Neural cell (in vitro differentiated cells): ENCODE data around the gene CD300LG. TPM values are rescaled to one million over a fixed set of nuclear protein-coding genes. Genes with fewer than 3 reads are reported as not detected.

Experiments used
- H2AFZ ChIP-seq: fragments of 200-600, 300-800 bp; sonication (generic), shearing (Covaris generic); 2 replicates; pipeline ENCODE4 v1.6.0; 2014; ENCODE audit warnings: low read depth, mild to moderate bottlenecking, antibody characterized with exemption, low read length, moderate library complexity
- H3F3A ChIP-seq: fragments of 200-600 bp; shearing (Covaris generic); 2 replicates; pipeline ENCODE4 v1.6.1; 2016; ENCODE audit warnings: mild to moderate bottlenecking, moderate library complexity, mixed read lengths, antibody characterized with exemption, low read length; ENCODE audit not compliant: insufficient read depth, poor library complexity, severe bottlenecking
- H3K27ac ChIP-seq: fragments of 200-600, 300-800 bp; sonication (generic), shearing (Covaris generic); 2 replicates; pipeline ENCODE4 v1.5.1; 2014; ENCODE audit warnings: mild to moderate bottlenecking, low read length, moderate library complexity
- H3K27me3 ChIP-seq: fragments of 300-800, 200-600 bp; sonication (generic), shearing (Covaris generic); 2 replicates; pipeline ENCODE4 v1.6.0; 2014; ENCODE audit warnings: mild to moderate bottlenecking, low read depth, low read length, moderate library complexity; ENCODE audit not compliant: insufficient read depth
- H3K36me3 ChIP-seq: fragments of 300-800, 200-600 bp; sonication (generic), shearing (Covaris generic); 2 replicates; pipeline ENCODE4 v1.5.1; 2014; ENCODE audit warnings: mild to moderate bottlenecking, antibody characterized with exemption, low read length, moderate library complexity; ENCODE audit not compliant: insufficient read depth
- H3K4me2 ChIP-seq: fragments of 300-800, 200-600 bp; sonication (generic), shearing (Covaris generic); 2 replicates; pipeline ENCODE4 v1.6.0; 2014; ENCODE audit warnings: mild to moderate bottlenecking, low read length
- H3K4me3 ChIP-seq: fragments of 300-800, 200-600 bp; sonication (generic), shearing (Covaris generic); 2 replicates; pipeline ENCODE4 v1.5.1; 2014; ENCODE audit warnings: mild to moderate bottlenecking, low read length, moderate library complexity
- H3K79me2 ChIP-seq: fragments of 200-600 bp; shearing (Covaris generic); replicated peaks from 2 replicates; pipeline ENCODE4 v1.6.0; 2014; ENCODE audit warnings: mild to moderate bottlenecking, low read length, moderate library complexity; ENCODE audit not compliant: insufficient read depth
- H3K9ac ChIP-seq: fragments of 300-800, 200-600 bp; sonication (generic), shearing (Covaris generic); 2 replicates; pipeline ENCODE4 v1.6.1; 2016; ENCODE audit warnings: mild to moderate bottlenecking, low read length, mixed read lengths
- H3K9me2 ChIP-seq: fragments of 200-600 bp; shearing (Covaris generic); 2 replicates; pipeline ENCODE4 v1.6.1; 2016; ENCODE audit warnings: mild to moderate bottlenecking, low read length, mixed read lengths; ENCODE audit not compliant: insufficient read depth
- H3K9me3 ChIP-seq: fragments of 200-600, 300-800 bp; sonication (generic), shearing (Covaris generic); 2 replicates; pipeline ENCODE4 v1.6.1; 2016; ENCODE audit warnings: mild to moderate bottlenecking, mixed run types, low read length, moderate library complexity, mixed read lengths
- H4K20me1 ChIP-seq: fragments of 200-600 bp; shearing (Covaris generic); 2 replicates; pipeline ENCODE4 v1.6.1; 2016; ENCODE audit warnings: mild to moderate bottlenecking, mixed run types; ENCODE audit not compliant: insufficient read depth
- CTCF ChIP-seq: fragments of 450-650 bp; IDR thresholded peaks from 2 replicates; pipeline ENCODE4 v1.5.1; 2014; ENCODE audit warnings: antibody characterized with exemption, mild to moderate bottlenecking, moderate library complexity; ENCODE audit not compliant: poor library complexity, severe bottlenecking
- EP300 ChIP-seq: fragments of 450-650 bp; conservative IDR thresholded peaks from 2 replicates; pipeline ENCODE4 v1.6.1; 2014; ENCODE audit warnings: antibody characterized with exemption, mild to moderate bottlenecking, moderate library complexity; ENCODE audit not compliant: poor library complexity, severe bottlenecking
- EZH2 ChIP-seq: fragments of 200-600, 300-800 bp; shearing (Covaris generic), sonication (generic); IDR thresholded peaks from 2 replicates; pipeline ENCODE4 v1.6.1; 2014; ENCODE audit warnings: antibody characterized with exemption, low read length, borderline replicate concordance, mild to moderate bottlenecking; ENCODE audit not compliant: insufficient read depth, poor library complexity, severe bottlenecking
- MXI1 ChIP-seq: fragments of 450-650 bp; conservative IDR thresholded peaks from 2 replicates; pipeline ENCODE4 v1.6.1; 2014; ENCODE audit warnings: antibody characterized with exemption, mild to moderate bottlenecking; ENCODE audit not compliant: poor library complexity, severe bottlenecking
- POLR2AphosphoS5 ChIP-seq: IDR thresholded peaks from 2 replicates; pipeline ENCODE4 v1.6.1; 2012
- RAD21 ChIP-seq: fragments of 450-650 bp; conservative IDR thresholded peaks from 2 replicates; pipeline ENCODE4 v1.6.1; 2014; ENCODE audit warnings: antibody characterized with exemption, mild to moderate bottlenecking, moderate library complexity
- REST ChIP-seq: IDR thresholded peaks from 2 replicates; pipeline ENCODE4 v1.6.1; 2012; ENCODE audit warnings: borderline replicate concordance
- SMC3 ChIP-seq: fragments of 450-650 bp; conservative IDR thresholded peaks from 2 replicates; pipeline ENCODE4 v1.6.1; 2014; ENCODE audit warnings: antibody characterized with exemption, mild to moderate bottlenecking, moderate library complexity; ENCODE audit not compliant: poor library complexity
- TAF1 ChIP-seq: IDR thresholded peaks from 2 replicates; pipeline ENCODE4 v1.6.1; 2012; ENCODE audit warnings: low read depth
- polyA plus RNA-seq: library from polyadenylated mRNA; depleted of rRNA; stranded (reverse); fragments of >200 nt; gene quantifications from 2 replicates; pipeline ENCODE4 v1.2.3, GENCODE V29; 2014

The CD300LG gene
- polyA plus RNA-seq, 1 donor from 2014 or later: not detected

- no peak overlapping the region for H3K27ac ChIP-seq
- H3F3A ChIP-seq: no peaks in the 10 kb centered on the region
- H3K9me3 ChIP-seq: no peaks in the 10 kb centered on the region
- no peak overlapping the region for H2AFZ ChIP-seq
- H3K4me2 ChIP-seq: no peak overlapping the region
- H4K20me1 ChIP-seq: no peaks in the 10 kb centered on the region
- H3K27me3 ChIP-seq: no peaks in the 10 kb centered on the region
- no peaks in the 10 kb centered on the region for H3K36me3 ChIP-seq
- TF ChIP-seq EP300: no peak
- TF ChIP-seq POLR2AphosphoS5: no peak
- no peak for TF ChIP-seq REST
- H3K9ac ChIP-seq: no peak overlapping the region
- H3K79me2 ChIP-seq: peaks cover 10% of the 10 kb centered on the region
- H3K9me2 ChIP-seq: no peaks in the 10 kb centered on the region
- H3K4me3 ChIP-seq: no peak overlapping the region
Observed at GRCh38 chr17:43909537-43910231, 62.7 kb downstream of the CD300LG start.

- H3K9me2 ChIP-seq: no peaks in the 10 kb centered on the region
- TF ChIP-seq SMC3: no peak
- TF ChIP-seq REST: no peak
- no peak for TF ChIP-seq EP300
- no peak for TF ChIP-seq RAD21
- TF ChIP-seq POLR2AphosphoS5: no peak
- TF ChIP-seq EZH2: no peak
- TF ChIP-seq CTCF: no peak
- no peak for TF ChIP-seq MXI1
- TF ChIP-seq TAF1: no peak
- H3K4me2 ChIP-seq: no peak overlapping the region
- no peaks in the 10 kb centered on the region for H3F3A ChIP-seq
- H3K27ac ChIP-seq: no peak overlapping the region
- H3K79me2 ChIP-seq: no peaks in the 10 kb centered on the region
- H3K9me3 ChIP-seq: no peaks in the 10 kb centered on the region
- no peak overlapping the region for H2AFZ ChIP-seq
- H3K27me3 ChIP-seq: no peaks in the 10 kb centered on the region
- H3K36me3 ChIP-seq: no peaks in the 10 kb centered on the region
- no peak overlapping the region for H3K9ac ChIP-seq
- no peak overlapping the region for H3K4me3 ChIP-seq
- no peaks in the 10 kb centered on the region for H4K20me1 ChIP-seq
Observed at GRCh38 chr17:43911904-43912303, 64.9 kb downstream of the CD300LG start.
